ENCODE measurements around the gene FOXO3. TPM values are rescaled to one million over a fixed set of nuclear protein-coding genes. Genes with fewer than 3 reads are reported as not detected.
A peak's percentile ranks its signal among the peaks of the same experiment; 100 is the strongest.

The FOXO3 gene
- total and polyA plus RNA-seq, 2 of the 13 experiments (the other 11 are each of a cell fraction or from before 2014, with no cell fraction given) = 16.0 to 22.5 TPM

- TF ChIP-seq PHF8 (CRISPR knock-in tag; IDR thresholded peaks at IDR 0.05) = no peak
- no peak for TF ChIP-seq MAF1 (CRISPR knock-in tag; IDR thresholded peaks at IDR 0.05; ENCODE audit: borderline replicate concordance)
- no peak for TF ChIP-seq ZNF33A (CRISPR knock-in tag; IDR thresholded peaks at IDR 0.05; ENCODE audit: borderline replicate concordance)
- no peak for TF ChIP-seq E2F5 (CRISPR knock-in tag; conservative IDR thresholded peaks at IDR 0.05)
- no peak for TF ChIP-seq ZNF124 (CRISPR knock-in tag; IDR thresholded peaks at IDR 0.05)
- TF ChIP-seq ZBTB7B (CRISPR knock-in tag; IDR thresholded peaks at IDR 0.05) = peak; percentile 66; the same call in 1 of the 2 replicates
- TF ChIP-seq MZF1 (CRISPR knock-in tag; IDR thresholded peaks at IDR 0.05; ENCODE audit: borderline replicate concordance) = no peak
- TF ChIP-seq NR3C1 (CRISPR knock-in tag; IDR thresholded peaks at IDR 0.05) = no peak
- no peak for TF ChIP-seq KLF11 (CRISPR knock-in tag; IDR thresholded peaks at IDR 0.05)
- TF ChIP-seq PRDM4 (CRISPR knock-in tag; IDR thresholded peaks at IDR 0.05; ENCODE audit: borderline replicate concordance) = no peak
- no peak for TF ChIP-seq ZSCAN29 (CRISPR knock-in tag; conservative IDR thresholded peaks at IDR 0.05)
- TF ChIP-seq CEBPG (CRISPR knock-in tag; IDR thresholded peaks at IDR 0.05) = peak; percentile 68
- TF ChIP-seq ZSCAN20 (CRISPR knock-in tag; IDR thresholded peaks at IDR 0.05; ENCODE audit: borderline replicate concordance) = no peak
- TF ChIP-seq IRX3 (CRISPR knock-in tag; IDR thresholded peaks at IDR 0.05; ENCODE audit: borderline replicate concordance, low read depth) = no peak
- 0 out of 2 replicates have a peak, but pooled peaks have one; percentile 43 for TF ChIP-seq FOXJ3 (CRISPR knock-in tag; IDR thresholded peaks at IDR 0.05; ENCODE audit: borderline replicate concordance)
- TF ChIP-seq TBX2 (CRISPR knock-in tag; IDR thresholded peaks at IDR 0.05; ENCODE audit: borderline replicate concordance) = peak; percentile 39; the same call in 1 of the 2 replicates
- TF ChIP-seq ZNF350 (CRISPR knock-in tag; IDR thresholded peaks at IDR 0.05; ENCODE audit: borderline replicate concordance, low read depth) = no peak
- TF ChIP-seq MBD4 (IDR thresholded peaks at IDR 0.05; ENCODE audit: borderline replicate concordance, low read length) = no peak
- no peak for TF ChIP-seq ZFP37 (CRISPR knock-in tag; IDR thresholded peaks at IDR 0.05; ENCODE audit: borderline replicate concordance)
- TF ChIP-seq REPIN1 (CRISPR knock-in tag; IDR thresholded peaks at IDR 0.05; ENCODE audit: borderline replicate concordance, low read depth) = peak; percentile 16; the same call in 1 of the 2 replicates
- TF ChIP-seq ASH2L (IDR thresholded peaks at IDR 0.05; ENCODE audit: insufficient read length, low read depth, low read length) = peak; percentile 45
- no peak for TF ChIP-seq TBX3 (IDR thresholded peaks at IDR 0.05; ENCODE audit: borderline replicate concordance)
- no peak for TF ChIP-seq ZNF333 (CRISPR knock-in tag; IDR thresholded peaks at IDR 0.05; ENCODE audit: borderline replicate concordance)
- no peak for TF ChIP-seq FOSL1 (CRISPR knock-in tag; IDR thresholded peaks at IDR 0.05; ENCODE audit: borderline replicate concordance)
- peak; percentile 38; the same call in 1 of the 2 replicates for TF ChIP-seq FOXP4 (CRISPR knock-in tag; IDR thresholded peaks at IDR 0.05)
- no peak for TF ChIP-seq ZNF841 (CRISPR knock-in tag; IDR thresholded peaks at IDR 0.05; ENCODE audit: borderline replicate concordance)
Measured at GRCh38 chr6:108728826-108729225, 168.1 kb downstream of the FOXO3 start (continued).
